GM19239 (cell line): ENCODE data around the gene REL.
A peak's percentile ranks its signal among the peaks of the same experiment; 100 is the strongest.
"Not testable (repeated sequence)": the region's sequence is repeated elsewhere in the genome, so short reads cannot be mapped to it uniquely, and the experiment has no call there.

ENCODE experiments used
- DNase-seq: peaks from one replicate; pipeline ENCODE4 v3.0.0; 2011; ENCODE audit warnings: low spot score; ENCODE audit not compliant: insufficient read length
- FAIRE-seq: peaks from 2 replicates; lab custom pipeline; 2011; peaks lifted over from hg19 to GRCh38; lab: Jason Lieb, UNC

Gene REL

GRCh38 chr2:60867007-60867406 is 14.4 kb upstream of the REL start:
- DNase-seq (no peak), FAIRE-seq (peak; percentile 53)

GRCh38 chr2:60867848-60868247 is 13.5 kb upstream of the REL start:
- DNase-seq (no peak), FAIRE-seq (peak; percentile 92)

DNA sequence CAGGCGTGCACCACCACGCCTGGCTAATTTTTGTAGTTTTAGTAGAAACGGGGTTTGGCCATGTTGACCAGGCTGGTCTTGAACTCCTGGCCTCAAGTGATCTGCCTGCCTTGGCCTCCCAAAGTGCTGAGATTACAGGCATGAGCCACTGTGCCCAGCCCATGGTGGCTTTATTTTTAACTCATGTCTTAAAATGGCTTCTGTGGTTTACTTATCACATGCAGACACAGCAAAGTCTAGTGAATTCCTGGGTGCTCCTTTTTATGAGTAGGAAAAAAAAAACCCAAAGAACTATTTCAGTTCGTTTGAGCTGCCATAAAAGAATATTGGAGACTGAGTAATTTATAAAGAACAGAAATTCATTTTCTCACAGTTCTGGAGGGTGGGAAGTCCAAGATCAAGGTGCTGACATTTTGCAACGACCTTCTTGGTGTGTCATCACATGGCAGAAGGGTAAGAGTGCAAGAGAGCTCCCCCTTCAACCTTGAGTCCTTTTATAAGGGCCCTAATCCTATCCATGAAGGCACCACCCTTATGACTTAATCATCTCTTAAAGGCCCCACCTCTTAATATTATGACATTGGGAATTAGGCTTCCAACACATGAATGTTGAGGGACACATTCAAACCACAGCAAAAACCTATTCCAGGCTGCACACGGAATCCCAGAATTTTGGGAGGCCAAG is 12.6 kb upstream of the REL start:
- no peak for DNase-seq
- FAIRE-seq: peak; percentile 31

DNA sequence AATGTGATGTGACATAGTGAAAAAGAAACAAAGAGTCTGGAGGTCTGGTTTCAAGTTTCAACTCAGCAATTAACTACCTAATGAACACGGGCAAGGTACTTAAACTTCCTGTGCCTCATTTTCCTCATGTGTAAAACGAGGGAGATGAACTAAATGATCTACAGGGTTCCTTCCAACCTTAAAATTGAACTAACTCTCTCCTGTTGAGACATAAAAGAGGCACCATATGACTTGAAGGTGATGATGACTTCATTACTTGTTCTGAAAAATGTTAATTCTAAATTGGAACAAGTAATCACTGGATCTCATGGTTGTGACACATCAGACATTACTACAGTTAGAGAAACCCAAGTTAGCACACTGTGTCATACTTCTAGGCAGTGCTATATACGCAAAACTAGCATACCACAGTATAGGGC is 8.9 kb upstream of the REL start:
- DNase-seq (no peak), FAIRE-seq (peak; percentile 89)

- peak; percentile 94 for FAIRE-seq
Observed at GRCh38 chr2:60873381-60873780, 8.0 kb upstream of the REL start.

DNA sequence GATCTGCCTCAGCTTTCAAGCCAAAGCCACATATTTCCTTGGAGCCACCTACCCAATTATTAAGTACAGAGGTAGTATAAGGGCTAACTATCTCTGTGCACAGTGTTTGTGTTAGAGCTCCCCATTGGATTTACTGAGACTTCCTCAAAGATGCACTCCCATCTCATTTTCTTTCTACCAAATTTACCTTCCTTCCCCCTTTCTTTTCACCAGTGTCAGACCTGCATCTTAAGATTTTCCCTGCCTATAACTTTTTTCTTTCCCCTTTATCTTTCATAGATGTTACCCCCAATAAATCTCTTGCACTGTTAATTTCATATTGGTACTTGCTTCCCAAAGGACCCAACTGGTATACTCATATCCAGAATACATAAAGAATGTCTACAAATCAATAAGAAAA is 5.9 kb upstream of the REL start:
- DNase-seq (no peak), FAIRE-seq (no peak)

More at GRCh38 chr2:60873381-60873780, 8.0 kb upstream of the REL start:
- peak; percentile 29 for DNase-seq

GRCh38 chr2:60880643-60881046 is 729 bp upstream of the REL start:
- no peak for FAIRE-seq
- DNase-seq: no peak

- peak; percentile 86 for FAIRE-seq
- peak; percentile 19 for DNase-seq
Observed at GRCh38 chr2:60882971-60883753, 1.8 kb downstream of the REL start.

DNA sequence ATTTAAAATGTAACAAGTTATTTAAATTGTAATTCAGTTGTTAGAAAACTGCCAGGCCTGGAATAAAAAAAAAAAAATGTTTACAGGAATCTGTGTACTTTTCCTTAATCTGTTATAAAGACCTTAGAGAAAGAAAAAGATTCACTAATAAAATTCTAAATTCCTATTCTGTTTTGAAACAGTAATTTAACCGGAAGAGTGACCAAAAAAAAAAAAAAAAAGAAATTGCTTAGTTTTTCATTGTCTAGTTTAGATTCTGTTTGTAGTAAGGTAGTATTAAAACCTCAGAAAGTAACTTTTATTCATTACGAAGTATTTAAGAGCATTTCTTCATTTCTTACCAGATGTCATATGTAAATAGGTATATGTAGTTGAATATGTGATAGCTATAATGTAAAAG is 2.5 kb downstream of the REL start:
- no peak for FAIRE-seq
- DNase-seq: no peak

GRCh38 chr2:60884800-60885199 is 3.4 kb downstream of the REL start:
- peak; percentile 21 for FAIRE-seq

DNA sequence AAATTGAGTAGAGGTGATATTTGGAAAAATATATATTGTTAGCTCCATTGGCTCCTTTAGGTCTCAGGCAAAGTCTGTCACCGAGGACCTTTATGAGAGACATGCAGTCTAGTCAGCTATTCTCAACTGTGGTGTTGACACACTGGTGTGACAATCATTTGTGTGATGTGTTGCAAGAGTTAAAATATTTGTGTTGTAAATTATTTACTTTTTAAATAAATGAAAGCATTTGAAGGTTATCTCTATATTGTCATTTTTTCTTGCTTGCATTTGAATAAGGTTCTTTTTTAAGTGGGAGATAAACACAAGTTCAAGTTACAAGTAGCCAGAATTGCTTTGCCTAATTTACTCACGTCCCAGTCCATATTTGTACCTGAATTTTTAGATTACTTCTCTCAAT is 4.3 kb downstream of the REL start:
- DNase-seq (no peak), FAIRE-seq (no peak)

More at GRCh38 chr2:60884800-60885199, 3.4 kb downstream of the REL start:
- DNase-seq: no peak

DNA sequence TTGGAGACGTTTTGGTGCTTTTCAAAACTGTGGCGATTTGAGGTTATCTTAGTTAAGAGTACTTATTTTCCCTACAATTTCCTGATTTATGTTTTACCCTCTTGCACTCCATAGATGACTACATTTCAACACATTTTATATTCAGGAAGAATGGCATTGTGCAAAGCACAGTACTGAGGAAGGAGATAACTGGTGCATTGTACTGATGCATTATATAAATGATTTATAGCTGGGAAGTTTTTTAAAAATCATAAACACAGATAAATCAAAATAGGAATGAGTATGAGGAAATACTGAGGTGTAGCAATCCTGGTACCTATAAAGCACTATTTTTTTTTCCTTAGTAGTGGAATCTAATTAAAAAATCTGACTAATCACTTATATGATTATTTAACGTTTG is 5.6 kb downstream of the REL start:
- DNase-seq (no peak), FAIRE-seq (no peak)

- FAIRE-seq (peak; percentile 45), DNase-seq (no peak)
Observed at GRCh38 chr2:60888853-60889252, 7.5 kb downstream of the REL start.

DNA sequence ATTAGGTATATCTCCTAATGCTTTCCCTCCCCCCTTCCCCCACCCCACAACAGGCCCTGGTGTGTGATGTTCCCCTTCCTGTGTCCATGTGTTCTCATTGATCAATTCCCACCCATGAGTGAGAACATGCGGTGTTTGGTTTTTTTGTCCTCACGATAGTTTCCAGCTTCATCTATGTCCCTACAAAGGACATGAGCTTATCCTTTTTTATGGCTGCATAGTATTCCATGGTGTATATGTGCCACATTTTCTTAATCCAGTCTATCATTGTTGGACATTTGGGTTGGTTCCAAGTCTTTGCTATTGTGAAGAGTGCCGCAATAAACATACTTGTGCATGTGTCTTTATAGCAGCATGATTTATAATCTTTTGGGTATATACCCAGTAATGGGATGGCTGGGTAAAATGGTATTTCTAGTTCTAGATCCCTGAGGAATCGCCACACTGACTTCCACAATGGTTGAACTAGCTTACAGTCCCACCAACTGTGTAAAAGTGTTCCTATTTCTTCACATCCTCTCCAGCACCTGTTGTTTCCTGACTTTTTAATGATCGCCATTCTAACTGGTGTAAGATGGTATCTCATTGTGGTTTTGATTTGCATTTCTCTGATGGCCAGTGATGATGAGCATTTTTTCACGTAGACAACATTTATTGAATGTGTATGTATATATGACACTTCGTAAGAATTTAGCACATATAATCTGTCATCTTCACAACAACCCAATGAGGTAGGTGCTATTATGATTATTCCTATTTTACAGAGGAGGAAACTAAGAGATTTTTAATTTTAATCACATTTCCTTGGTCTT is 8.4 kb downstream of the REL start:
- DNase-seq, FAIRE-seq: not testable (repeated sequence)

GRCh38 chr2:60890393-60890707 is 9.0 kb downstream of the REL start:
- no peak for FAIRE-seq
- DNase-seq: no peak

- FAIRE-seq (no peak), DNase-seq (no peak)
Observed at GRCh38 chr2:60891180-60891579, 9.8 kb downstream of the REL start.

- DNase-seq (no peak), FAIRE-seq (no peak)
Observed at GRCh38 chr2:60898567-60898966, 17.2 kb downstream of the REL start.

- FAIRE-seq: peak; percentile 86
- DNase-seq: no peak
Observed at GRCh38 chr2:60899230-60899891, 18.0 kb downstream of the REL start.

GRCh38 chr2:60899892-60900249 is 18.5 kb downstream of the REL start:
- no peak for FAIRE-seq

DNA sequence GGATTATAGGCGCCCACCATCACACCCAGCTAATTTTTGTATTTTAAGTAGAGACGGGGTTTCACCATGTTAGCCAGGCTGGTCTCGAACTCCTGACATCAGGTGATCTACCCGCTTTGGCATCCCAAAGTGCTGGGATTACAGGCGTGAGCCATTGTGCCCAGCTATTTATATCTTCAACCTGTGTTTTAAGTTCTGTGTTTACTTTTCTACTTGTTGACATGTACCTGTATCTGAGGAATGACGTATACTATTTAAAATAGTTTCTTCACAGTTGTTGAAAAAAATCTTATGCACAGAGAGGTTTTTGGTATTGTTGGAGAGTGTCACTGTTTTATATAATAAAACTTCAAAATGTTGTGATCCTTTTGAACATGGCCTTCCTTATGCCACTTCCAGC is 19.9 kb downstream of the REL start:
- DNase-seq, FAIRE-seq: not testable (repeated sequence)

More at GRCh38 chr2:60899892-60900249, 18.5 kb downstream of the REL start:
- no peak for DNase-seq
